Karpas-422 (cell line): ENCODE data around the gene NHSL2. TPM values are rescaled to one million over a fixed set of nuclear protein-coding genes. Genes with fewer than 3 reads are reported as not detected.

Experiments used
- DNase-seq: peaks from one replicate; pipeline ENCODE4 v3.0.0-alpha.2; 2015
- H2AFZ ChIP-seq: fragments of 200-600 bp; sonication (generic); 2 replicates; pipeline ENCODE4 v1.6.1; 2014; ENCODE audit warnings: antibody characterized with exemption, low read length, mixed read lengths
- H3K27ac ChIP-seq: fragments of 200-600 bp; sonication (generic); 2 replicates; pipeline ENCODE4 v1.5.1; 2014; ENCODE audit warnings: mild to moderate bottlenecking, low read length, moderate library complexity
- H3K27me3 ChIP-seq: fragments of 200-600 bp; sonication (generic); 2 replicates; pipeline ENCODE4 v1.6.1; 2014; ENCODE audit warnings: low read length, mixed read lengths
- H3K36me3 ChIP-seq: fragments of 200-600 bp; sonication (generic); 2 replicates; pipeline ENCODE4 v1.6.1; 2014; ENCODE audit warnings: low read length, mixed read lengths; ENCODE audit not compliant: insufficient read depth
- H3K4me1 ChIP-seq: fragments of 200-600 bp; sonication (generic); 2 replicates; pipeline ENCODE4 v1.6.1; 2014; ENCODE audit warnings: mild to moderate bottlenecking, low read length, mixed read lengths
- H3K4me2 ChIP-seq: fragments of 200-600 bp; sonication (generic); 2 replicates; pipeline ENCODE4 v1.6.1; 2014; ENCODE audit warnings: low read length, low read depth, mild to moderate bottlenecking; ENCODE audit not compliant: poor library complexity, severe bottlenecking
- H3K4me3 ChIP-seq: fragments of 200-600 bp; sonication (generic); 2 replicates; pipeline ENCODE4 v1.5.1; 2014; ENCODE audit warnings: mild to moderate bottlenecking, antibody characterized with exemption, low read length, mixed read lengths
- H3K79me2 ChIP-seq: fragments of 200-600 bp; sonication (generic); 2 replicates; pipeline ENCODE4 v1.6.1; 2014; ENCODE audit warnings: mild to moderate bottlenecking, low read length, mixed read lengths
- H3K9ac ChIP-seq: fragments of 200-600 bp; sonication (generic); 2 replicates; pipeline ENCODE4 v1.6.0; 2014; ENCODE audit warnings: low read length
- H3K9me2 ChIP-seq: fragments of 200-600 bp; sonication (generic), shearing (Covaris generic); replicated peaks from 2 replicates; pipeline ENCODE4 v1.6.0; 2014; ENCODE audit warnings: mild to moderate bottlenecking, low read length, moderate library complexity; ENCODE audit not compliant: insufficient read depth
- H3K9me3 ChIP-seq: fragments of 300-700, 200-600 bp; sonication (generic); 2 replicates; pipeline ENCODE4 v1.6.1; 2014; ENCODE audit warnings: low read length, mixed read lengths
- H4K20me1 ChIP-seq: fragments of 200-600 bp; sonication (generic); 2 replicates; pipeline ENCODE4 v1.6.1; 2014; ENCODE audit warnings: mild to moderate bottlenecking, antibody characterized with exemption, low read length, low read depth; ENCODE audit not compliant: insufficient read depth
- total RNA-seq: library from RNA; depleted of rRNA; stranded (reverse); fragments of >200 nt; shearing (Covaris generic); gene quantifications from 2 replicates; pipeline ENCODE4 v1.2.3, GENCODE V29; 2014; ENCODE audit warnings: low replicate concordance

Gene NHSL2
- total RNA-seq, 1 experiment from 2014 or later, result not detected

DNA sequence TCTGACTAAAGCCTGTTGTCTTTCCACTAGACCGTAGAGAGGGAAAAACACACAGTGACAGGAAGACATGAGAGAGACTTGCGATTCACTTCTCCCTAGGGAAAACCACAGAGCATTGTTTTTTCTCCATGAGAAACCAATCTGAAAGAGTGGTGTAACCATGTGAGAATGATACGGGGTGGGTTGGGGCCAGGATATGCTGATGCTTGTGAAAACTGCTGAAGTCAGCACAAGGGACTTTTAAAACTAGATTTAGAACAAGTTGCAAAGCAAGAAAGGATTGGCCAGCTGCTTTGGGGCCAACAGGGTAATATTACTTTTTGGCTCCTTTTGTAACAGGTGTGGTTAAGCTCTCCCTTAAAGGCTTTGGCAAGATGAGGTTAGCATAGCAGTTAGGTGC is 66.1 kb downstream of the NHSL2 start:
- Histone ChIP-seq H3K4me2 (no peak overlapping the region), H3K9me3 (no peaks in the 10 kb centered on the region), H3K79me2 (no peaks in the 10 kb centered on the region), H3K27ac (no peak overlapping the region), H2AFZ (no peak overlapping the region), H3K4me1 (no peaks in the 10 kb centered on the region), H3K36me3 (no peaks in the 10 kb centered on the region), H4K20me1 (no peaks in the 10 kb centered on the region), H3K9ac (no peak overlapping the region), H3K4me3 (no peak overlapping the region), H3K27me3 (no peaks in the 10 kb centered on the region), H3K9me2 (no peaks in the 10 kb centered on the region)
- no peak for DNase-seq

GRCh38 chrX:71978164-71978563 is 67.5 kb downstream of the NHSL2 start:
- H4K20me1 ChIP-seq, result no peaks in the 10 kb centered on the region
- no peaks in the 10 kb centered on the region for H3K9me3 ChIP-seq
- H3K36me3 ChIP-seq, result no peaks in the 10 kb centered on the region
- DNase-seq, result no peak
- H3K27me3 ChIP-seq, result no peaks in the 10 kb centered on the region
- no peak overlapping the region for H3K4me2 ChIP-seq
- no peaks in the 10 kb centered on the region for H3K79me2 ChIP-seq
- no peak overlapping the region for H3K9ac ChIP-seq
- H3K4me3 ChIP-seq, result no peak overlapping the region
- no peaks in the 10 kb centered on the region for H3K9me2 ChIP-seq
- no peak overlapping the region for H2AFZ ChIP-seq
- no peaks in the 10 kb centered on the region for H3K4me1 ChIP-seq
- H3K27ac ChIP-seq, result no peak overlapping the region

DNA sequence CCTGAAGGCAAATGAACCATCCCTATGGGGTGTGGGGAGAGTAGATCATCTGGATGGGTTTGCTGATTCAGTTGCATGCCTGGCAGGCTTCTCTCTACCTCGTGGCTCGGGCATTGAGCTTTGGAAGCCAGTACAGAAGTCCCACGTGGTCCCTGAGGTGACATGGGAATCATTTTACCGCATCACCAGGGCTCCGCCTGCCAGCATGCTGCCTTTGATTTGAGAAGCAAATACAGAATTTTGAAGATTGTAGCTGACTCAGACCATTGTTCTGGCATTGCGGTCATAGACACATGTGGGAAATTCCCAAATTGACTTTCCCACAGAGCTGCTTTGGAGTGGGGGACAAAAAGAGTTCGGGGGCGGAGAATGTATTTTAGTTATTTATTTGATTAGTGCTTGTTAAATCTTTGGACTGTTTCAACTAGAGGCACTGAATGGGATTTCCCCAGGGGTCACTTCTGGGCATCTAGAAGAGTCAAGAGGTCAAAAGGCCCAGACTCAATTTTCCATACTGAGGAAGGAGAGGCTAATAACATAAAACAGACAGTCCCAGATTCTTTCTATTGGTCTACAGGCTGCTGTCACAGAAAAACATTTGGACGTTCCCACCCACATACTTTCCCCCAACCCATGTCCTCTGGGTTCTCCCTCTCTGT is 79.3 kb downstream of the NHSL2 start:
- DNase-seq, result no peak
- H2AFZ ChIP-seq, result no peak overlapping the region

DNA sequence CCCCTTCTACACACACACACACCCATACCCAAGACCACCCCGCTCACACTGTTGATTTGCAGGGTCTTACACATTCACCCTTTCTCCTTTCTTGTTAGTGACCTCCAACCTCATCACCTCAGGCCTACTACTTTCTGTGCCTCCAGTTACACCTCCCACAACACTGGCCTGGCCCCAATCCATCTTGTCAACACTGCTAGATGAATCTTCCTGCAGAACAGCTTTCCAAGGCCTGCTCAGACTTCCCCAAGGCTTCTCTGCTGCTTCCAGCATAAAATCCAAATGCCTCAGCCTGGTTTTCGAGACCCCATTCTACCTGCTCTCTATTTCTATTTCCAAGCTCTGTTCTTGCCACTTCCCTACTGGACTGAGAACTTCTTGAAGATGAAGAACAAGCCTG is 79.9 kb downstream of the NHSL2 start:
- H3K9me2 ChIP-seq, result no peaks in the 10 kb centered on the region
- no peaks in the 10 kb centered on the region for H3K79me2 ChIP-seq
- no peaks in the 10 kb centered on the region for H3K9me3 ChIP-seq
- no peak overlapping the region for H3K9ac ChIP-seq
- no peak for DNase-seq
- H3K36me3 ChIP-seq, result no peaks in the 10 kb centered on the region
- H4K20me1 ChIP-seq, result no peaks in the 10 kb centered on the region
- H3K27me3 ChIP-seq, result no peaks in the 10 kb centered on the region
- H3K27ac ChIP-seq, result no peak overlapping the region
- H2AFZ ChIP-seq, result no peak overlapping the region
- no peaks in the 10 kb centered on the region for H3K4me1 ChIP-seq
- H3K4me2 ChIP-seq, result no peak overlapping the region
- no peak overlapping the region for H3K4me3 ChIP-seq

More for the DNA sequence above, 79.3 kb downstream of the NHSL2 start:
- Histone ChIP-seq H3K9ac (no peak overlapping the region), H3K79me2 (no peaks in the 10 kb centered on the region), H3K27me3 (no peaks in the 10 kb centered on the region), H3K9me3 (no peaks in the 10 kb centered on the region), H3K4me2 (no peak overlapping the region), H3K36me3 (no peaks in the 10 kb centered on the region), H3K4me1 (no peaks in the 10 kb centered on the region), H3K4me3 (no peak overlapping the region), H3K9me2 (no peaks in the 10 kb centered on the region), H4K20me1 (no peaks in the 10 kb centered on the region), H3K27ac (no peak overlapping the region)

DNA sequence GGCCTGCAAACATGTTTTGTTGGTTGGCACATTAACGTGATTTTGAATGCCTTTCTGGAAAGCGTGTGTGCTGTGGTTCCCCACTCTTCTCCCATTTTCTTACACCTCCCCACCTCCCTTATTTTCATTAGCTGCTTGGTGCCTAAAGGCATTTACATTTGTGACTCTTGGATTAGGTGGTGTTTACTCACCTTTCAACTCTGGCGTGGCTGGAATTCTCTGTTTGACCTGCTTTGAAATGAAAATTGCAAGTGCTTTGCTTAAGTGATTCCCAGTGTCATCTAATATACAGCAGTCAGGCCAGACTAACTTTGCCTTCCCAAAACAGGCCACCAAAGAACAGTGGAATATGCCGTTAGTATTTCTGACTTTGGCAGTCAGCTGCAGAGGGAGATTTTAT is 80.5 kb downstream of the NHSL2 start:
- Histone ChIP-seq H3K27ac (no peak overlapping the region), H3K4me2 (no peak overlapping the region), H3K9ac (no peak overlapping the region), H3K4me1 (no peaks in the 10 kb centered on the region), H3K79me2 (no peaks in the 10 kb centered on the region), H4K20me1 (no peaks in the 10 kb centered on the region), H2AFZ (no peak overlapping the region), H3K9me2 (no peaks in the 10 kb centered on the region), H3K27me3 (no peaks in the 10 kb centered on the region), H3K9me3 (no peaks in the 10 kb centered on the region), H3K4me3 (no peak overlapping the region), H3K36me3 (no peaks in the 10 kb centered on the region)
- no peak for DNase-seq

DNA sequence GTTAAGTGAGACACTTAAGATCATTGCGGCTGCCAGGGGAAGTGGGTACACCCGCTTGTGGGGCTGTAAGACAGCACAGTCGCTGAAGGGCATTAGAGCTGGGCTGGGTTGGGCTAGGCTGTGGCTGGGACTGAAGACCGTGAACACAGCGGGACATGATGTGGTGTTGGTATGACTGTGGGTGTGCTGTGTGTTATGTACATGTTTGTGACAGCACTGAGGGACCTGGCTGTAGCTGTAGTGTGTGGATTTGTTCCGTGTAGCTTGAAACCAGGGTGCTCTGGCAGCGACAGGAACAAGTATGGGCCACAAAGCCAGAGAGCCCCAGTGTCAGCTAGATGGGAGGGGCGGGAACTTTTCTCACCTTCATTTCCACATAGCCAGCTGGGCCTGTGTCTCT is 82.1 kb downstream of the NHSL2 start:
- Histone ChIP-seq H3K79me2 (no peaks in the 10 kb centered on the region), H3K4me1 (no peaks in the 10 kb centered on the region), H3K27ac (no peak overlapping the region), H3K36me3 (no peaks in the 10 kb centered on the region), H3K9me3 (no peaks in the 10 kb centered on the region), H2AFZ (no peak overlapping the region), H3K4me2 (no peak overlapping the region), H3K4me3 (no peak overlapping the region), H4K20me1 (no peaks in the 10 kb centered on the region), H3K27me3 (no peaks in the 10 kb centered on the region), H3K9ac (no peak overlapping the region), H3K9me2 (no peaks in the 10 kb centered on the region)
- no peak for DNase-seq

GRCh38 chrX:71993371-71993770 is 82.7 kb downstream of the NHSL2 start:
- Histone ChIP-seq H3K9me3 (no peaks in the 10 kb centered on the region), H4K20me1 (no peaks in the 10 kb centered on the region), H3K4me1 (no peaks in the 10 kb centered on the region), H3K9ac (no peak overlapping the region), H3K9me2 (no peaks in the 10 kb centered on the region), H3K4me2 (no peak overlapping the region), H3K4me3 (no peak overlapping the region), H3K36me3 (no peaks in the 10 kb centered on the region), H3K27me3 (no peaks in the 10 kb centered on the region), H2AFZ (no peak overlapping the region), H3K79me2 (no peaks in the 10 kb centered on the region), H3K27ac (no peak overlapping the region)
- DNase-seq, result no peak

- DNase-seq, result no peak
- H2AFZ ChIP-seq, result no peak overlapping the region
- H3K27ac ChIP-seq, result no peak overlapping the region
- H3K9ac ChIP-seq, result no peak overlapping the region
- no peak overlapping the region for H3K4me2 ChIP-seq
- no peaks in the 10 kb centered on the region for H4K20me1 ChIP-seq
- H3K27me3 ChIP-seq, result no peaks in the 10 kb centered on the region
- H3K9me3 ChIP-seq, result no peaks in the 10 kb centered on the region
- no peaks in the 10 kb centered on the region for H3K9me2 ChIP-seq
- no peaks in the 10 kb centered on the region for H3K36me3 ChIP-seq
- H3K79me2 ChIP-seq, result no peaks in the 10 kb centered on the region
- no peak overlapping the region for H3K4me3 ChIP-seq
- H3K4me1 ChIP-seq, result no peaks in the 10 kb centered on the region
These were observed 84.0 kb downstream of the NHSL2 start for GRCh38 chrX:71994601-71995000.

- DNase-seq, result no peak
These were observed 84.5 kb downstream of the NHSL2 start for GRCh38 chrX:71995122-71995521.

More at GRCh38 chrX:71995122-71995521, 84.5 kb downstream of the NHSL2 start:
- H2AFZ ChIP-seq, result no peak overlapping the region
- H3K4me1 ChIP-seq, result no peaks in the 10 kb centered on the region
- no peaks in the 10 kb centered on the region for H3K27me3 ChIP-seq
- no peak overlapping the region for H3K27ac ChIP-seq
- H3K4me3 ChIP-seq, result no peak overlapping the region
- H3K9me2 ChIP-seq, result no peaks in the 10 kb centered on the region
- no peak overlapping the region for H3K4me2 ChIP-seq
- H3K79me2 ChIP-seq, result no peaks in the 10 kb centered on the region
- no peaks in the 10 kb centered on the region for H3K9me3 ChIP-seq
- H3K9ac ChIP-seq, result no peak overlapping the region
- no peaks in the 10 kb centered on the region for H3K36me3 ChIP-seq
- H4K20me1 ChIP-seq, result no peaks in the 10 kb centered on the region
